WTC11 (cell line): ENCODE results near the gene ENOX2. TPM values are rescaled to one million over a fixed set of nuclear protein-coding genes. Genes with fewer than 3 reads are reported as not detected.

Source experiments
- ATAC-seq: fragments of 200-7000 bp; cut with Tn5 transposase; 2 replicates; pipeline ENCODE4 v1.10.0; 2021; ENCODE audit warnings: mild to moderate bottlenecking, moderate library complexity
- CTCF ChIA-PET: fragments of 300-600 bp; sonication (Branson Sonifier 250); formaldehyde crosslinking; loops from one replicate; lab custom pipeline; 2021; ENCODE audit warnings: antibody characterized with exemption; lab: Charles Lee
- POLR2A ChIA-PET: fragments of 350-600 bp; sonication (Branson Sonifier 250); formaldehyde crosslinking; loops from one replicate; lab custom pipeline; 2021; ENCODE audit warnings: antibody characterized with exemption; lab: Charles Lee
- DNase-seq: peaks from one replicate; pipeline ENCODE4 v3.0.0; 2021; ENCODE audit warnings: low spot score
- H3K27ac Mint-ChIP-seq: 2 replicates; pipeline ENCODE4 v1.8.0; 2021; ENCODE audit warnings: mixed read lengths
- H3K27me3 Mint-ChIP-seq: 2 replicates; pipeline ENCODE4 v1.8.0; 2021; ENCODE audit warnings: low read depth, mild to moderate bottlenecking, moderate library complexity, mixed read lengths
- H3K36me3 Mint-ChIP-seq: 2 replicates; pipeline ENCODE4 v1.8.0; 2021; ENCODE audit warnings: mixed read lengths
- H3K4me1 Mint-ChIP-seq: 2 replicates; pipeline ENCODE4 v1.8.0; 2022; ENCODE audit warnings: mixed read lengths
- H3K4me3 Mint-ChIP-seq: 2 replicates; pipeline ENCODE4 v1.8.0; 2021; ENCODE audit warnings: mild to moderate bottlenecking, moderate library complexity, mixed read lengths
- H3K9me3 Mint-ChIP-seq: 2 replicates; pipeline ENCODE4 v1.8.0; 2021; ENCODE audit warnings: mixed read lengths
- ARID4B ChIP-seq: sonication (generic); formaldehyde crosslinking; IDR thresholded peaks from 2 replicates; pipeline ENCODE4 v1.8.0; 2023; ENCODE audit warnings: missing genetic modification reagents, mild to moderate bottlenecking, borderline replicate concordance
- ATF1 ChIP-seq: sonication (generic); formaldehyde crosslinking; IDR thresholded peaks from 2 replicates; pipeline ENCODE4 v1.8.1; 2023; ENCODE audit warnings: mild to moderate bottlenecking, moderate library complexity, missing genetic modification reagents
- ATF6 ChIP-seq: sonication (generic); formaldehyde crosslinking; IDR thresholded peaks from 2 replicates; pipeline ENCODE4 v1.8.1; 2023; ENCODE audit warnings: mild to moderate bottlenecking, missing genetic modification reagents
- CREB1 ChIP-seq: sonication (generic); formaldehyde crosslinking; IDR thresholded peaks from 2 replicates; pipeline ENCODE4 v1.8.0; 2023; ENCODE audit warnings: mild to moderate bottlenecking, missing genetic modification reagents
- CREM ChIP-seq: sonication (generic); formaldehyde crosslinking; IDR thresholded peaks from 2 replicates; pipeline ENCODE4 v1.8.1; 2022; ENCODE audit warnings: mild to moderate bottlenecking, missing genetic modification reagents, moderate library complexity
- ELF4 ChIP-seq: sonication (generic); formaldehyde crosslinking; IDR thresholded peaks from 2 replicates; pipeline ENCODE4 v1.8.1; 2022; ENCODE audit warnings: low read depth, mild to moderate bottlenecking, moderate library complexity, missing genetic modification reagents
- ERG ChIP-seq: fragments of 250-450 bp; sonication (Bioruptor Pico); IDR thresholded peaks from 2 replicates; pipeline ENCODE4 v1.8.0; 2021; ENCODE audit warnings: mild to moderate bottlenecking
- ETV6 ChIP-seq: sonication (generic); formaldehyde crosslinking; IDR thresholded peaks from 2 replicates; pipeline ENCODE4 v1.8.1; 2022; ENCODE audit warnings: mild to moderate bottlenecking, missing genetic modification reagents
- HMGXB4 ChIP-seq: sonication (generic); formaldehyde crosslinking; IDR thresholded peaks from 2 replicates; pipeline ENCODE4 v1.8.1; 2023; ENCODE audit warnings: mild to moderate bottlenecking, moderate library complexity, missing genetic modification reagents
- IRF2 ChIP-seq: sonication (generic); formaldehyde crosslinking; IDR thresholded peaks from 2 replicates; pipeline ENCODE4 v1.8.0; 2022; ENCODE audit warnings: low read depth, missing genetic modification reagents, borderline replicate concordance
- KAT7 ChIP-seq: sonication (generic); formaldehyde crosslinking; IDR thresholded peaks from 2 replicates; pipeline ENCODE4 v1.8.1; 2023; ENCODE audit warnings: missing genetic modification reagents, mild to moderate bottlenecking, borderline replicate concordance
- NR1H2 ChIP-seq: sonication (generic); formaldehyde crosslinking; IDR thresholded peaks from 2 replicates; pipeline ENCODE4 v1.9.0; 2021; ENCODE audit warnings: mild to moderate bottlenecking, moderate library complexity, missing genetic modification reagents
- NR2C2 ChIP-seq: sonication (generic); formaldehyde crosslinking; IDR thresholded peaks from 2 replicates; pipeline ENCODE4 v1.8.0; 2022; ENCODE audit warnings: mild to moderate bottlenecking, missing genetic modification reagents
- PREB ChIP-seq: sonication (generic); formaldehyde crosslinking; IDR thresholded peaks from 2 replicates; pipeline ENCODE4 v1.8.1; 2022; ENCODE audit warnings: mild to moderate bottlenecking, missing genetic modification reagents, moderate library complexity, borderline replicate concordance
- RELA ChIP-seq: sonication (generic); formaldehyde crosslinking; IDR thresholded peaks from 2 replicates; pipeline ENCODE4 v1.8.1; 2022; ENCODE audit warnings: missing genetic modification reagents, mild to moderate bottlenecking, borderline replicate concordance
- SOX15 ChIP-seq: fragments of 250-450 bp; sonication (Bioruptor Pico); IDR thresholded peaks from 2 replicates; pipeline ENCODE4 v1.9.0; 2021; ENCODE audit warnings: mild to moderate bottlenecking
- TEAD1 ChIP-seq: sonication (generic); formaldehyde crosslinking; IDR thresholded peaks from 2 replicates; pipeline ENCODE4 v1.8.0; 2022; ENCODE audit warnings: mild to moderate bottlenecking, missing genetic modification reagents
- USF2 ChIP-seq: sonication (generic); formaldehyde crosslinking; IDR thresholded peaks from 2 replicates; pipeline ENCODE4 v1.8.1; 2023; ENCODE audit warnings: mild to moderate bottlenecking, missing genetic modification reagents, moderate library complexity
- ZNF138 ChIP-seq: sonication (generic); formaldehyde crosslinking; conservative IDR thresholded peaks from 2 replicates; pipeline ENCODE4 v1.8.1; 2022; ENCODE audit warnings: mild to moderate bottlenecking, moderate library complexity, missing genetic modification reagents
- ZNF671 ChIP-seq: fragments of 250-450 bp; sonication (Bioruptor Pico); IDR thresholded peaks from 2 replicates; pipeline ENCODE4 v1.8.0; 2021; ENCODE audit warnings: mild to moderate bottlenecking
- total RNA-seq: library from RNA; stranded (reverse); gene quantifications from 3 replicates; pipeline ENCODE4 v1.2.3, GENCODE V29; 2021

ENOX2 gene
- total RNA-seq, 1 experiment from 2014 or later, result 13.8 TPM

GRCh38 chrX:130869239-130869638, 33.8 kb downstream of the ENOX2 start:
- TF ChIP-seq CREB1, result no peak
- TF ChIP-seq TEAD1 (CRISPR knock-in tag), result no peak
- no peak for TF ChIP-seq ARID4B (CRISPR knock-in tag)
- no peak for TF ChIP-seq ETV6 (CRISPR knock-in tag)
- no peak for TF ChIP-seq ERG (CRISPR knock-in tag)
- TF ChIP-seq CREM (CRISPR knock-in tag), result no peak
- no peak for TF ChIP-seq USF2 (CRISPR knock-in tag)
- no peak for TF ChIP-seq PREB
- no peak for TF ChIP-seq HMGXB4
- TF ChIP-seq ATF1 (CRISPR knock-in tag), result no peak
- no peak for TF ChIP-seq KAT7 (CRISPR knock-in tag)
- TF ChIP-seq ZNF138, result no peak
- no peak for TF ChIP-seq RELA (CRISPR knock-in tag)
- no peak for TF ChIP-seq NR1H2 (CRISPR knock-in tag)
- no peak for TF ChIP-seq NR2C2 (CRISPR knock-in tag)
- no peak for TF ChIP-seq SOX15 (CRISPR knock-in tag)
- no peak for TF ChIP-seq ELF4 (CRISPR knock-in tag)
- no peak for TF ChIP-seq ATF6
- no peak for TF ChIP-seq IRF2
- TF ChIP-seq ZNF671 (CRISPR knock-in tag), result no peak
- no peaks in the 10 kb centered on the region for H3K4me1 Mint-ChIP-seq
- H3K27me3 Mint-ChIP-seq, result no peaks in the 10 kb centered on the region
- DNase-seq (no peak), ATAC-seq (no peak)
- no peak overlapping the region for H3K4me3 Mint-ChIP-seq
- POLR2A ChIA-PET, result no interaction called here
- no peaks in the 10 kb centered on the region; the same call in 1 of the 2 replicates for H3K36me3 Mint-ChIP-seq
- H3K9me3 Mint-ChIP-seq, result peaks cover 5% of the 10 kb centered on the region
- no peak overlapping the region for H3K27ac Mint-ChIP-seq
- CTCF ChIA-PET, result no interaction called here
